HEK293T (cell line): ENCODE measurements around the gene EPB41L4B.
A peak's percentile ranks its signal among the peaks of the same experiment; 100 is the strongest.

Experiments used
- CTCF ChIA-PET: fragments of 350-600 bp; formaldehyde crosslinking; extraction: SDS; loops from one replicate; lab custom pipeline; 2021; ENCODE audit warnings: antibody characterized with exemption, inconsistent platforms; lab: Yijun Ruan, JAX
- POLR2A ChIA-PET: fragments of 350-600 bp; formaldehyde crosslinking; extraction: SDS; loops from one replicate; lab custom pipeline; 2020; ENCODE audit warnings: antibody characterized with exemption, inconsistent platforms; lab: Yijun Ruan, JAX
- DNase-seq: peaks from one replicate; pipeline ENCODE4 v3.0.0; 2012; ENCODE audit warnings: mixed read lengths; ENCODE audit errors: extremely low spot score
- ARNT ChIP-seq: fragments of 450-650 bp; IDR thresholded peaks from 2 replicates; pipeline ENCODE4 v1.6.1; 2017; ENCODE audit warnings: mild to moderate bottlenecking
- BHLHE40 ChIP-seq: fragments of 450-650 bp; IDR thresholded peaks from 2 replicates; pipeline ENCODE4 v1.6.1; 2016; ENCODE audit warnings: mild to moderate bottlenecking, moderate library complexity, borderline replicate concordance
- CTBP1 ChIP-seq: fragments of 450-650 bp; IDR thresholded peaks from 2 replicates; pipeline ENCODE4 v1.6.1; 2016; ENCODE audit warnings: borderline replicate concordance
- ELF4 ChIP-seq: fragments of 450-650 bp; IDR thresholded peaks from 2 replicates; pipeline ENCODE4 v1.6.1; 2017; ENCODE audit warnings: antibody characterized with exemption
- FOXA1 ChIP-seq: fragments of 450-650 bp; IDR thresholded peaks from 2 replicates; pipeline ENCODE4 v1.6.1; 2016; ENCODE audit warnings: mild to moderate bottlenecking
- FOXK2 ChIP-seq: fragments of 450-650 bp; IDR thresholded peaks from 2 replicates; pipeline ENCODE4 v1.6.1; 2016; ENCODE audit warnings: mild to moderate bottlenecking
- FOXM1 ChIP-seq: fragments of 450-650 bp; IDR thresholded peaks from 2 replicates; pipeline ENCODE4 v1.6.1; 2017; ENCODE audit warnings: mild to moderate bottlenecking, borderline replicate concordance
- HDGF ChIP-seq: fragments of 450-650 bp; IDR thresholded peaks from 2 replicates; pipeline ENCODE4 v1.6.1; 2017; ENCODE audit warnings: antibody characterized with exemption, borderline replicate concordance
- L3MBTL2 ChIP-seq: fragments of 450-650 bp; conservative IDR thresholded peaks from 2 replicates; pipeline ENCODE4 v1.6.1; 2016; ENCODE audit warnings: mild to moderate bottlenecking
- LEF1 ChIP-seq: fragments of 450-650 bp; IDR thresholded peaks from 2 replicates; pipeline ENCODE4 v1.6.1; 2017; ENCODE audit warnings: mild to moderate bottlenecking, borderline replicate concordance
- NFRKB ChIP-seq: fragments of 450-650 bp; IDR thresholded peaks from 2 replicates; pipeline ENCODE4 v1.6.1; 2016; ENCODE audit warnings: mild to moderate bottlenecking, moderate library complexity
- SP1 ChIP-seq: fragments of 450-650 bp; IDR thresholded peaks from 2 replicates; pipeline ENCODE4 v1.6.1; 2017
- SUZ12 ChIP-seq: fragments of 450-650 bp; IDR thresholded peaks from 2 replicates; pipeline ENCODE4 v1.6.1; 2016; ENCODE audit warnings: mild to moderate bottlenecking
- TARDBP ChIP-seq: fragments of 450-650 bp; IDR thresholded peaks from 2 replicates; pipeline ENCODE4 v1.6.1; 2016
- ZNF384 ChIP-seq: fragments of 450-650 bp; IDR thresholded peaks from 2 replicates; pipeline ENCODE4 v1.6.1; 2016
- TF ChIP-seq, protein P1 (sequence below): fragments of 450-650 bp; IDR thresholded peaks from 2 replicates; pipeline ENCODE4 v1.6.1; 2016

The EPB41L4B gene

DNA sequence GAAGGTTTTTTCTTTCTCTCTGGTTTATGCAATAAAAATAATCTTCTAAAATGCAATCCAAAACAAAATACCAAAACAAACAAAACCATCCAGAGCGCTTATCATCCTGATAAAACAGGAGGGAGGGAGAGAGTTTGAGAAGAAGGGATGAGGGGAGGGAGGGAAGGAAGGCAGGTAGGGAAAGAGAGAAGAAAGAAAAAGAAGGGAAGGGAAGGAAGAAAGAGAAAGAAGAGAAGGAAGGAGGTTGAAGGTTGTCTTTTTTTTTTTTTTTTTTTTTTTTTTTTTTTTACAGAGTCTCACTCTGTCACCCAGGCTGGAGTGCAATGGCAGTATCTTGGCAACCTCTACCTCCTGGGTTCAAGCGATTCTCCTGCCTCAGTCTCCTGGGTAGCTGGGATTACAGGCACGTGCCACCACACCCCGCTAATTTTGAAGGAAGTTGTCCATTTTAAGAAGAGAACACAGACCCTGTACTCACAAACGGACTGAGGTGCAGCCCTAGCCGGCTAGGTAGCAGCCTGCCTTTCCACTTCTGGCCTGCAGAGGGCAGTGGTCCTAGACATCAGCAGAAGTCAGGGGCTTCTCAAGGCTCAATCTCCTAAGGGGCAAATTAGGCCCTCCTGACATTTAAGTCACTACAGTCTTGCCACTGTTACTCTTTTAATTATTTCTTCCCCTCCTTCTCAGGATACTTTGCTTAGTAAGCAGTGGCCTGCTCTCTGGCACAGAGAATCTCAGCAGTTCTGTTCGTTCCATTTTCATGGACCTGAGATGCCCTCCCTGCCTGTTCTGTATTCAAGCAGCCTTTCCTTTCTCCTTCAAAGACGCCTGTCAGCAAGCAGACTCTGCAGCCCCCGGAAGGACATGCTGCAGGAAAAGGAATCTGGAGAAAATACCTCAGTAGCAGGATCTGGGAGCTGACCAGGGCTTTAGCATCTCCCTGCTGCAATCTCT is 76.4 kb downstream of the EPB41L4B start:
- ChIA-PET POLR2A (no interaction called here), CTCF (interaction anchor here (0.6 kb wide), 1 partner anchor 40 kb away, joined by 3 read pairs; no protein-coding TSS in a partner anchor)
- DNase-seq = peak; percentile 79
- TF ChIP-seq FOXK2 (no peak), ZNF384 (peak; percentile 72), L3MBTL2 (no peak), HDGF (no peak), ELF4 (no peak), NFRKB (no peak), ARNT (no peak), BHLHE40 (no peak), LEF1 (no peak)

DNA sequence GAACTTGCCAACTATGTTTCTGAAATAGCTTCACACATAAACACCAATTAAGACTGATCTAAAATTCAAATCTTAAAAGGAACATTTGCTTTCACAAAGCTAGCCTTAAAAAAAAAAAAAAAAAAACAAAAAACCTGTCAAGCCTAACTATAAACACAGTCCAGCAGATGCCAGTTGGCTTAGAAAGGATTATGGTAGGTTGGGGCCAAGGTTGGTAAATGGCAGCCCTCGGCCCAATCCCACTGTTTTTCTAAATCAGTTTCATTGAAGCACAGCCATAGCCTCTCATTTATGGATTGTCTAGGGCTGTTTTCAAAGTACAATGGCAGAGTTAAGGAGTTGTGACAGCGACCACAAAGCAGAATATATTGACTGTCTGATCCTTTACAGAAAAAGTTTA is 78.1 kb downstream of the EPB41L4B start:
- CTCF ChIA-PET = no interaction called here
- TF ChIP-seq SP1 = no peak
- TF ChIP-seq HDGF = no peak
- no peak for TF ChIP-seq TARDBP
- no peak for TF ChIP-seq FOXA1
- TF ChIP-seq, protein P1, sequence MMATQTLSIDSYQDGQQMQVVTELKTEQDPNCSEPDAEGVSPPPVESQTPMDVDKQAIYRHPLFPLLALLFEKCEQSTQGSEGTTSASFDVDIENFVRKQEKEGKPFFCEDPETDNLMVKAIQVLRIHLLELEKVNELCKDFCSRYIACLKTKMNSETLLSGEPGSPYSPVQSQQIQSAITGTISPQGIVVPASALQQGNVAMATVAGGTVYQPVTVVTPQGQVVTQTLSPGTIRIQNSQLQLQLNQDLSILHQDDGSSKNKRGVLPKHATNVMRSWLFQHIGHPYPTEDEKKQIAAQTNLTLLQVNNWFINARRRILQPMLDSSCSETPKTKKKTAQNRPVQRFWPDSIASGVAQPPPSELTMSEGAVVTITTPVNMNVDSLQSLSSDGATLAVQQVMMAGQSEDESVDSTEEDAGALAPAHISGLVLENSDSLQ = no peak
- no peak for TF ChIP-seq ARNT
- no peak for TF ChIP-seq LEF1
- no peak for TF ChIP-seq ELF4
- POLR2A ChIA-PET = interaction anchor here (0.7 kb wide), 1 partner anchor 145 kb away, joined by 3 read pairs; no protein-coding TSS in a partner anchor
- DNase-seq = no peak

DNA sequence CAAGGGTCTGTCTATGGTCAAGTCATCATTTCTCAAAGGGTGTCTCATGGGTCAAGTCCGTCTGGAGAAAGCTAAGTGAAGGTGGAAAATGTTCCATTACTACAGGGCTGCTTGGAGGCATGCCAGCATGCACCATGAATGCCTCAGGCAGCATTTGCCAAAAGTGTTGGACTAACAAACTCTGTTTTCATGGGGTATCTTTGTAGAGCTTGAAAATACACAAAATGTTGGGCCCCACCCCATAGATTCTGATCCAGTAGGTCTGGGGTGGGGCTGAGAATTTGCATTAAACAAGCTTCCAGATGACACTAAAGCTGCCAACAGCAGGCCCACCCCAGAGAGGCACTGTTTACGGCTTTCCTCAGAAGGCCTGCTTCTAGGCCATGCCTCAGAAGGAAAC is 78.8 kb downstream of the EPB41L4B start:
- ChIA-PET CTCF (no interaction called here), POLR2A (no interaction called here)
- DNase-seq = no peak
- TF ChIP-seq SUZ12 = no peak
- no peak for TF ChIP-seq NFRKB
- TF ChIP-seq ARNT = no peak
- TF ChIP-seq BHLHE40 = no peak
- TF ChIP-seq ELF4 = no peak
- no peak for TF ChIP-seq HDGF
- TF ChIP-seq, protein P1 = no peak
- TF ChIP-seq L3MBTL2 = no peak
- TF ChIP-seq FOXA1 = no peak
- TF ChIP-seq TARDBP = no peak
- no peak for TF ChIP-seq FOXM1
- TF ChIP-seq LEF1 = no peak
- no peak for TF ChIP-seq SP1
- TF ChIP-seq CTBP1 = no peak
- TF ChIP-seq FOXK2 = no peak
- TF ChIP-seq ZNF384 = no peak

DNA sequence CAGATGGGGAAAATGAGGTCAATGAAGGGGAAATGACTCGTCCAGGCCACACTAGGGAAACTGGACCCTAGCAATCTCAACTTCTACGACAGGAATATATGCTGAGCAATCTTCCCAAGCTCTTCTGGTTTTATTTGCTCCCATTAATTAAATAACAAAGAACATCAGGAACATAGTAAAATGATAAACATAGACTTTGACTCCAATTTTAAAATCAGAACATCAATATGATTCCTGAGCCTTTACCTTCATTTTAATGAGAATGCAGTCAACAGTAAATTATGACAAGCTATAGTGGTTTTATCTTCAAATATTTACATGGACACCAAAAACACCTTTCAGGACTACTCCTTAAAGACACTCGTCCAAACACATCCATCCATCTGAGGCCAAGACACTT is 79.7 kb downstream of the EPB41L4B start:
- no peak for TF ChIP-seq FOXM1
- TF ChIP-seq BHLHE40 = no peak
- no peak for TF ChIP-seq ZNF384
- TF ChIP-seq HDGF = no peak
- TF ChIP-seq SP1 = no peak
- TF ChIP-seq TARDBP = no peak
- TF ChIP-seq L3MBTL2 = no peak
- TF ChIP-seq, protein P1 = no peak
- no peak for TF ChIP-seq ARNT
- no peak for TF ChIP-seq FOXK2
- no peak for TF ChIP-seq FOXA1
- ChIA-PET CTCF (no interaction called here), POLR2A (no interaction called here)
- DNase-seq = no peak

DNA sequence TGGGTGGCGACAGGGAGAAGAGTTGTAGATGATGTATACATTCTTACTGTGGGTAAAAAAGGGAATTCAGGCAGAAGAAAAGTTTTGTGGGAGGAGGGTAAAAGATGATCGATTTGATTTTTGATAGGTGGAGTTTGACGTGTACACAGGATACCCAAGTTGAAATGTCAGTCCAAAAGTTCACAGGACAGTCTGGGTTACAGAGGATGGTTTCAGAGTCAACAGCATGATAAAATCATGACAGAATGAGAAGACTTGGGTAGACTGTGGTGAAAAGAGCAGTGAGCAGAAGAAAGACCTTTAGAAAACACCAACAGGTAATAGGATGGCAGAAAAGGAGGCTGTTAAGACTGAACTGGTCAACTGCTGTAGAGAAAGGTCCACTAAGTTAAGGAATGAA is 81.6 kb downstream of the EPB41L4B start:
- no peak for TF ChIP-seq SUZ12
- TF ChIP-seq FOXA1 = no peak
- no peak for TF ChIP-seq ELF4
- TF ChIP-seq SP1 = no peak
- TF ChIP-seq, protein P1 = no peak
- TF ChIP-seq FOXK2 = no peak
- no peak for TF ChIP-seq NFRKB
- TF ChIP-seq L3MBTL2 = no peak
- no peak for TF ChIP-seq LEF1
- no peak for TF ChIP-seq CTBP1
- no peak for TF ChIP-seq ZNF384
- no peak for TF ChIP-seq HDGF
- TF ChIP-seq TARDBP = no peak
- no peak for TF ChIP-seq FOXM1
- no peak for TF ChIP-seq ARNT
- no peak for TF ChIP-seq BHLHE40
- no peak for DNase-seq
- POLR2A ChIA-PET = no interaction called here
- CTCF ChIA-PET = no interaction called here
